ENCODE data around the gene FAM174C. TPM values are rescaled to one million over a fixed set of nuclear protein-coding genes. Genes with fewer than 3 reads are reported as not detected.

The FAM174C gene
- total RNA-seq, 4 donors from 2014 or later = 37.4 to 76.7 (median 46.7) TPM

DNA sequence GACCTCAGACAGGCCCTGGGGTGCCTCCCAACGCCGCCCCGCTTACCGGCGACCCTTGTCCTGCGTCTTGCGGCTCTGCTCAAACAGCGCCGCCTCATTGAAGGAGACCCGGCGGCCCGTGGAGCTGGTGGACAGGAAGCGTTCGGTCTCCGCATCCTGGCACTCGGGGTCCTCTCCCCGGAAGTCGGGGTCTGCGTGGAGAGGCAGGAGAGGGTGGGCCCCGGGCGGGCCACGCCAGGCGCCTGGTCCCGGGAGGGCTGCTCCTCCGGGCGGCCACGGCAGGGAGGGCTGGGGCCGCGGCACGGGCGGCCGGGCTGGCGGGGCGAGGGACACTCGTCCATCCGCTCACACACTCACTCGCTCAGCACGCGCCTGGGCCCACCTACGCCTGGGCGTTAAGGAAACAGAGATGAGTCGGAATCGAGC lies 40.4 kb upstream of the FAM174C start:
- TF ChIP-seq, protein P1, sequence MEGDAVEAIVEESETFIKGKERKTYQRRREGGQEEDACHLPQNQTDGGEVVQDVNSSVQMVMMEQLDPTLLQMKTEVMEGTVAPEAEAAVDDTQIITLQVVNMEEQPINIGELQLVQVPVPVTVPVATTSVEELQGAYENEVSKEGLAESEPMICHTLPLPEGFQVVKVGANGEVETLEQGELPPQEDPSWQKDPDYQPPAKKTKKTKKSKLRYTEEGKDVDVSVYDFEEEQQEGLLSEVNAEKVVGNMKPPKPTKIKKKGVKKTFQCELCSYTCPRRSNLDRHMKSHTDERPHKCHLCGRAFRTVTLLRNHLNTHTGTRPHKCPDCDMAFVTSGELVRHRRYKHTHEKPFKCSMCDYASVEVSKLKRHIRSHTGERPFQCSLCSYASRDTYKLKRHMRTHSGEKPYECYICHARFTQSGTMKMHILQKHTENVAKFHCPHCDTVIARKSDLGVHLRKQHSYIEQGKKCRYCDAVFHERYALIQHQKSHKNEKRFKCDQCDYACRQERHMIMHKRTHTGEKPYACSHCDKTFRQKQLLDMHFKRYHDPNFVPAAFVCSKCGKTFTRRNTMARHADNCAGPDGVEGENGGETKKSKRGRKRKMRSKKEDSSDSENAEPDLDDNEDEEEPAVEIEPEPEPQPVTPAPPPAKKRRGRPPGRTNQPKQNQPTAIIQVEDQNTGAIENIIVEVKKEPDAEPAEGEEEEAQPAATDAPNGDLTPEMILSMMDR (IDR thresholded peaks at IDR 0.05; ENCODE audit: low read depth) = no peak

DNA sequence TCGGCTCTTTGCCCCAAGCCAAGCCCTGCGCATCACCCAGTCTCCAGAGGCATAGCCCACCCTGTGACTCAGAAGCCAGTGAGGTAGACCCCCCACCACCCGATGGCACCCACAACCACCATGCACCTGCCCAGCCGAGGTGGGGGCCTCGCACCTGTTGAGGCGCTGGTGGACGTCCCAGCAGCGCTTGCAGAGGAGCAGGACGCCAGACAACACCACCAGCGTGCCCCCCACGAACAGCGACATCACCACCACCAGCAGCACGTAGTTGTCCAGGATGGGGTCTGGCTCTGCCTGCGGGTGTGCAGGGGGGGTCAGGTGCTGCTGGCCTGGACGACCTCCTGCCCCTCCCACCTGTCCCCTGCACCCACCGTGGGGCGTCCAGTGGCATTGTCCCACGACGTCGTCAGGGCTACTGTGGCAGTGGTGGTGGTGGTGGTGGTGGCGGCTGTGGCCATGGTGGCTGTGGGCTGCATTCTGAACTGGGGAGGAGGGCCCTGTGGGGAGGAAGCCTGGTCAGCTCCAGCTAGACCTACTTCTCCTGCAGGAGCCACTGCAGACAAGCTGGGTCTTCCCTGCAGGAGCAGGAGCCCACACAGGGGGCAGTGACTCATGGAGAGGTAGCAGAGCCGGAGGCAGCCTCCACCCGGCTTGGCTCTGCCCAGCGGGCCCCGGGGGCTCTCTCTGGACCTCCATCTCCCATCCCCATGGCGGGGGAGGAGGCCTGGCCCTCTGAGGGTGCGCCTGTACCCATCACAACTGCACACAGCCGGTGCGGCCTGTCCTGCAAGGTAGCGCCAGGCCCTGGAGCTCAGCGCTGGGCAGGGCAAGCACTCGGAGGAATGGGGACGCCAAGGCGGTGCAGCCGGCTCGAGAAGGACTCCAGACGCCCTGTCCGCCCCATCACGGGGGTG lies 39.4 kb upstream of the FAM174C start:
- TF ChIP-seq, protein P1 (IDR thresholded peaks at IDR 0.05; ENCODE audit: low read depth) = no peak

DNA sequence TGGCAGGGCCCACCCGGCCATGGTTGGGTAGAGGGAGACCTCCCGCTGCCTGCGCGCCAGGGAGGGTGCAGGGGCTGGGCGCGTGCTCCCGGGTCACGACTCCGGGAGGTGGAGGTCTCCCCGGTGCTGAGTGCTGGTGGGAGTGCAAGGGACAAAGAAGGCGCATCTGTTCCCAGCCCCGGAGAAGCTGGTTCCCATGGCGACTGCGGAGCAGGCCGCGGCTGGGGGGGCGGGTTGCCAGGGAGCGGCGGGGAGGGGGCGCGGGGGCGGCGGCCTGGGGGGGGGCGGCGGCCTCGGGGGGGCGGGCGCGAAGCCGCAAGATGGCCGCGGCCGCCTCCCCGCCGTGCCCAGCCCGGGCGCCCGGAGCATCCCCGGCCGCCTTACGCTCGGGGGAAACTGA lies 38.8 kb upstream of the FAM174C start:
- TF ChIP-seq, protein P1 (IDR thresholded peaks at IDR 0.05; ENCODE audit: low read depth) = no peak

DNA sequence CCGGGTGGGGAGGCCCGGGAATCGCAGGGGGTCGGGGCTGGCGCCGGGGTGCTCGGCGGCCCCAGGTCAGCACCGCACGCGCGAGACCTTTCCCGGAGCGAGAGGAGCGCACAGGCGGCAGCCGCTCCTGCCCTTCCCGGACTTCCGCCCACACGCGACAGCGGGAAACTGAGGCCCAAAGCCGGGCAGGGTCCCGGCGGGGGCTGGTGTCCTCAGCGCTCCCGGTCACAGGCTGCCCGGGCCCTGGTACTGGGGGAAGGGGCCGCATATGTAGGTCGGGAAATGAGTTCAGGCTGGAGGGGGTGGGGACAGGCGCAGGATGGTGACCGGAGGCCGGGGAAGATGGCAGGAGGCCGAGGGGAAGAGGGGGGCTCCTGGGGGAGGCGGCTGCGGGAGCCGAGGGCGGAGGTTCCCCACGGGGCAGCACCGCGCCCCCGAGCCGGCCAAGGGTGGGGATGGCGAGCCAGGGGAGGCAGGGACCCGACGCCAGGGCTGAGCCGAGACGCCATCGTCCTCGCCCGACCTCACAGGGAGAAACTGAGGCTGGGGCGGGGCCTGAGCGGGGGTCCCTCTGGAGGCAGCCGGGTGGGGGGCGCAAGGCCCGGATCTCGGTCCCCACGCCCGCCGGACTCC lies 38.2 kb upstream of the FAM174C start:
- TF ChIP-seq, protein P1 (IDR thresholded peaks at IDR 0.05; ENCODE audit: low read depth) = no peak

DNA sequence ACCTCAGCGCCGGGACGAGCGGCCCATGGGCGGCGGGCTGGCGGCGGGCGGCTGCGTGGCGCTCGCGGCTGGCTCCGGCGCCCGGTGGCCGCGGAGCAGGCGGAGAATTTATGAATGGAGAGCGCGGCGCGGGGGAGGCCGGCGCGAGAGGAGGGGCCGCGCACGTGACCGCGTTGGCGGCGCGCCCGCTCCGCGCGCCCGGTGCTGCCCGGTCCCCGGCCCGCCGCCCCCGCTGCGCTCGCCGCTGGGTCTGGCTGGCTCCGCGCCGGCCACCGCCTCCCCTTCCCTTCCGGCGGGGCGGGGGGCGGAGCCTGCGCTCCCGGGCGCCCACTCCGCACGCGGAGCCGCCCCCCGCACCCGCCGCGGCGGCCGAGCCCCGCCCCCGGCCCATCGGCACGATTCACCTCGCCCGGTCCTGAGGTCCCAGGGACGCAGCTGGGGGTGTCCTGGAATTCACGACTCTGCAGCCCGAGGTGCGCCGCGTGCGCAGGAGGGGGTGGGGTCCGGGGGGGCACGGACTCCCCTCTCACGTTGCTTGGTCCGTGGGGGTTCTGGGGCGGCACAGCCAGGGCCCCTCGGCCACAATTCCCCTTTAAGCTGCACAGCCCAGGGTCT lies 37.5 kb upstream of the FAM174C start, which contains the start of gene CBARP:
Gene CBARP (minus strand): TSS at position 252 of the 615 bp plus-strand sequence. CDS start 1,905 bp downstream, outside the sequence.
- TF ChIP-seq, protein P1 (IDR thresholded peaks at IDR 0.05; ENCODE audit: low read depth) = no peak

DNA sequence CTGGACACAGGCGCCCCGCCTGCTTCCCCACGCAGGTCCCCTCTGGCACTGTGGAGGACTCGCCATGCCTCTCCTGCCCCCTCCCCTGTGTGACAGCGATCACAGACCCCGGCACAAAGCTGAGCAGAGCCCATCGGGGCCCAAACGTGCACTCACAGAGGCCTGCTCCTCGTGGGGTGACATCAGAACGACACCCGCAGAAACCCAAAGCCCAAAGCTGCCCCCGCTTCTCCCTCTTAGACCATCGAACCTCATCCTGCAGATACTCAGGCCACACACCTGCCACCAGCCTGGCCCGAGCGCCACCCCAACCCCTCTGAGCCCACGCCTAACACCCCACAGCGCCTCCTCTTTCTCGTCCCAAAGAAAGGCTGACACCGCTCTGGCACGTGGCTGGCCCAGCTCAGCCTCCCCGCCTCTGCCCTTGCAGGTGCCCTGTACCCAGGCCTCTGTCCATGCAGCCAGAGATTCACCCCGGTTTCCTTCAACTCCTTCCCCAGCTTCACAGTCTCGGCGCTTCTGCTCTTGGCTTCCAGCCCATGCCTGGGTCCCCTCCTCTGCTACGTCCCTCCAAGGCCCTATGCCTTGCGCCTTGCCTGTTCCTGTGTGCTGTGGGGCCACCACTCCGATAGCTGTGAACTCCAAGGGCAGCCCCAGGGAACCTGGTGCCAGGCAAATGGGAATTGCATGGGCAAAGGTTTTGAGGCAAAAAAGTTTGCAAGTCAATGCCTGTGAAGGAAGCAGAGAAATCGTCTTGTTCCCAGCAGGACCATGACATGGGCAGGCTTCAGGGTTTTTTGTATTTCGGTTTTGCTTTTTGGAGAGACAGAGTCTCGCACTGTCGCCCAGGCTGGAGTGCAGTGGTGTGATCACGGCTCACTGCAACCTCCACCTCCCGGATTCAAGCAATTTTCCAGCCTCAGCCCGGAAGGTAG lies 36.7 kb upstream of the FAM174C start:
- TF ChIP-seq, protein P1 (IDR thresholded peaks at IDR 0.05; ENCODE audit: low read depth) = no peak
